GM18873 (cell line): Measurements from ENCODE around the gene MAML3.

Experiments
- ATAC-seq: cut with Tn5 transposase; IDR thresholded peaks from one replicate; pipeline ENCODE4 v1.9.1; 2021; ENCODE audit warnings: mild to moderate bottlenecking, moderate library complexity, moderate number of reproducible peaks; ENCODE audit not compliant: unreplicated experiment, low FRiP score

Gene MAML3

DNA sequence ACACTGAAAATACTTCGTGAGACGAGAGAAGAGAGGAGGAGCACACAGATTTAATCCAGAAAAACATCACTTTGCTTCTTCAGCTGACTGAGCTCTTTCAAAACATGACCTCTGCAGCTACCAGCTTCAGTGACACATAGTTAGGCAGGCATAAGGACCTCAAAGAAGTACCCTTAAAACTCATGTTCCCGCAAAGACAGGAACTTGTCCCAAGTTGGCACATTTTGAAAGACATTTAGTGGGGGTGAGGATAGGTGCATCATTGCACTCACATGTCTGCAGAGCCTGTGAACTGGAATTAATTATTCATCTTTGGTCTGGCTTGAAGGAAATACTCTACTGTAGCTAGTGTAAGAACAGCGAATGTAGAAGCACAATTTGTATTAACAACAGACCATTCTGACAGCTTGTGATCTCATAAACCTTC is 266.6 kb downstream of the MAML3 start:
- no peak for ATAC-seq

DNA sequence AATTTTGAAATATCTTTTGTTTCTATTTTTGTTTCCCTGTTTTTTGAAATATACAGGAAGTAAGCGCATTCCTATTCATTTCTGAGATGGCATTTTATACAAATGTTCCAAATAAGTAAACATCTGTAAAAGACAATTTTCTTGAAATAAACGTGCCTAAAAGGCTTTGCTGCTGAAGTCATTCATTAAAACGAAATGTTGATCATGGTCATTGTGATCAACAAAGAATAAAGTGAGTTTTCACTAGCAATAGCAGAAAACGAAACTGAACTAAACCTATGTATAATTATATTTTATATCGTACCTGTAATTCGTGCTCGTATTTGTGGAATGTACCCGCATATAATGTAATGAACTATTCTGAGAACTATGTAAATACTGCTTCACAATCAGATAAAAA is 267.2 kb downstream of the MAML3 start:
- no peak for ATAC-seq

DNA sequence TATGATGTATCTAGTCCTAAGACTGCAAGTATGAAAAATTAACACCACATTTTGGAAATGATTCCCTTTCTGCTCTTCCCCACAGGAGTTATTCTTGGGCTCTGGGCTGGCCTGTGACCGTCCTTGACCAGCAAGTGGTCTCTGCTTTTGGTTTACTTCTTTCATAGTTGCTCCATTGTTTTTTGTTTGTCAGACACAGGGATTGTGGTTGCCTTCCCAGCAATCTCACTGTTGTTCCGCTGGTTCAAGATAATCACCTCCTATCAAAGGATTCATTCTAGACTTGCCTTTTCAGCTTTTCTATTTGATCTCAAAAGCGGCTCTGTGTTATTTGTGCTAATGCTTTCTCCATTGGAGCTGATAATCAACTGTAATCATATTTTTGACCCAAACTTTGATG is 269.5 kb downstream of the MAML3 start:
- no peak for ATAC-seq

DNA sequence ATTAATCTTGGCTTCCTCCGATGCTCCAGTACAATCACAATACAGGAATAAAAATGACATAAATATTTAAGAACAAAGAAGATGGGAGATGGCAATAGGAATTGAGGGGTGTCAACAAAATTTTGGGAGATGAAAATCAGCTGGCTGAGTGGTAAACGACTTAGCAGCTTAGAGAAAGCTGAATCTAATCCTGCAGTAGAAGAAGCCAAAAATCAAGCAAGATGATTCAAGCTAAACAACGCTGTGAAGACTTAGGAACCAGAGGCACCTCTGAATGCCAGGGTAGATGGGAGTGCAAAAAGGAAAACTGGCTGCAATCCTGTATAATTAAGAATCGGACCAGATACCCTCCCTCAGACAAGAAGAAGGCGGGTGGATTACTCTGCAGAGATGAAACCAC is 273.1 kb downstream of the MAML3 start:
- ATAC-seq, result no peak

DNA sequence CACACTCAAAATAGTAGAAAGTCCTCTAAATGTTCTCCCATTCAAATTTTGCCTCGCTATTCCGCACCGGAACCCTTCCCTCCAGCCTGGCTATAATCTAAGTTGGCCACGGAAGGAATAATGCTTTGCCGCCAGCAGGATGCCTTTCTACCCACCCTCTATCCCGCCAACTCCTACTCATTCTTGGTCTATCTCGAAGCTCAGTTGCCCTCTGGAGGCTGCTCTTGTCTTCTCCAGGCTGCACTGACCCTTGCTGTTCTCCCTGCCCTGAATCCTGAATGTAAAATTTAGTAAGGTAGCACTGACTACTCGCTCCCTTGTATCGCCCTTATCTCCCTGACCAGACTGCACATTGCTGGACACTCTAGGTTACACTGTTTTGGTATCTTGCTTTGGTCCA is 275.9 kb downstream of the MAML3 start:
- no peak for ATAC-seq

DNA sequence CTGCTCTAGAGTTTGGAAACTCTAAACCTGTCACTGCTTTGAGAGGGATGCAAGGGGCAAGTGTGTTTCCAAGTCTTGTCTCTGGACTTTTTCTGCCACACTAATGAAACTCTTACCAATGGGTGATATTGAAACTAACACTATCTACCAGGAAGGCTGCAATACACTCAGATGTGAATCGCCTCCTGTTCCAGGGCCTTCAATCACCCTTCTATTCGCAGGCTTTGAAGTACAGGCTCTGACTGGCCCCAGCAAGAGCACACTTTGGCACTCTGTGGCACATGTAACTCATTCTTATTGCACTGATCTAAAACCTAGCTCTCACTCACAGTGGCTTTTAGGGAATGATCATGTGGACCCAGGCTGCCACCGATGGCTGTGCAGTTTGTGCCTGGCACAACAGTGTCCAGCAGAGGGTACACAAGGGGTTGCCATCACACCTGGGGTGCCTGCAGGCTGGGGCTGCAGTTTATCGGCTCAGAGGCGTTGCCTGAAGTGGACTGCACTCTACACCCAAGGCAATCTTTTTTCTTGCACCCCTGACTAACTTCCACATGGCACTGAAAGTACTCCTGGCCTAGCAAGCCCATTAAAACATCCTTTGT is 277.5 kb downstream of the MAML3 start:
- no peak for ATAC-seq

DNA sequence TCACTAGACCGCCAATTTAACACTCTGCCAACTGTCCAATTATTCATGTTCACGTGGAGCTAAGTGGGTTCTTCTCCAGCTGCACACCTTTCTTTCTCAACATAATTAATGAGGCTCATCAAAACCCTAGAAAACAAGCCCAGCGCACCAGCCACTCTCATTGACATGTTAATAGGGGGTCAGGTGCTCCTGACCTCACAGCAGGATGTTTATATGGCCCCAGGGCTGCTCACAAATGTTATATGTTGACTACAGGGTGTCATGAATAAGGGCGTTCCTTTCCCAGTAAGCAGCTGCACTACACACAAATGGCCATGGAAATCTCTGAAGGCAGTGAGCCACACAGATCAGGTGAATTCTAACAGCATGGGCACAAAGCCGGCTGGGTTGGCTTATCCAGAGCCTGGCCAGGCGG is 278.6 kb downstream of the MAML3 start:
- ATAC-seq, result no peak

DNA sequence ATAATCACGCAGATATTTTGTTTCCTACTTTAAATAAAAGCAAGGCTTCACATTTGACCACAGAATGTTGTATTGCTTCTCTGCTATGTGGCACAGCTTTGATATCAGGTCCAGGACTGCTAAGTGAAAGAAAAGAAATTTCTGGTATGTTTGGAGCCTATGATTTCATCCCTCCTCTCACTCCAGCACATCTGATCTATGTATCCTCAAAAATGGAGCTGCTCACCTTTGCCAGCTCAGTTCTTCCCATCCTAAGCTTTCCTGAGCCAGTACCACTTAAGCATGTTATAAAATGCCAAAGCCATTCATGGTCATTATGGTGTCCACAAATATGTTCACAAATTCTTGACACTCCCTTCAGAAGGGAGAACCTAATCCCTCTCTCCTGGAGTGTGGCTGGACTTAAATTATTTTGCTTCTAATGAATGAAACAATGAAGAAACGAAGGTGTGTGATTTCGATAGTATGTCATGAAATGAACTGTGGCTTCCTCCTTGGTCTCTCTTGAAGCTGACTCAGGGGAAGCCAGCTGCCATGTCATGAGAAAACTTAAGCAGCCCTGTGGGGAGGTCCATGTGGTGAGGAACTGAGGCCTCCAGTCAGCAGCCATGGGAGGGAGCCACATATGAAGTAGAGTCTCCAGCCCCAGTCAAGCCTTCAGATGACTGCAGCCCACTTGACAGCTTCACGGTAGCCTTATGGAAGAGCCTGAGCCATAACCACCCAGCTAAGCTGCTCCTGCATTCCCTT is 280.7 kb downstream of the MAML3 start:
- ATAC-seq, result no peak

DNA sequence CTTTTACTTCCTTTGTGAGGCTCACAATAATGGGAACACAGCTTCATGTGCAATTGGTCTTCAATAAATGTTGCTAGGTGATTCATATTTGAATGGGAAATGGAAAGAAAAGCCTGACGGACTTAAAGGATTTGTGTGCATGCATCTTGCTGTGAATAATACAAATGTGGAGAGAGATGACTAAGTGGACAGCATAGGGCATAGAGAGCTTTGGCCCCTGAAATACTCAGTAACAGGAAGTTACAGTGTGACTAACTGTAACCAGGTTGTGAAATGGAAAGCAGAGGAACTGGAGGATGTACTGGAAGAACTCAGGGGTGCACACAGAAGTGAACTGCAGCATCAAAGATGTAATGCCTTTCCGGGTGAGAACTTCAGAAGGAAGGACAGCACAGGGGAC is 281.7 kb downstream of the MAML3 start:
- ATAC-seq, result no peak

DNA sequence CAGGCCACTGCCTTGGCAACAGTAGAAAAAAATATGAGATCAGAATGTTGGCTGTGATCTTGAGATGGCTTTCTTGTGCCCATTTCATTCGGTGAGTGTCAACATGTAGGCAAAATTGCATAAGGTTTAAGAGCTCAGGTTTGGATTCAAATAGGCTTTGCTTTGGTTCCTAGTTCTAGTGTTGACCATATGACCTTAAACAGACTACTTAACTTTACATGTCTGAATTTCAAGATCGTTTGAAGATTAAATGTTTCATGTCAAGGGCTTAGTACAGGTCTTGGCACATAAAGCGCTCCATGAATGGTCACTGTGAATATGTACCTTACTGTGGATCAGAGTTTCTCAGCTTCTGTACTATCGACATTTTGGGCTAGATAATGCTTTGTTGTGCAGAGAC is 284.2 kb downstream of the MAML3 start:
- ATAC-seq, result no peak

DNA sequence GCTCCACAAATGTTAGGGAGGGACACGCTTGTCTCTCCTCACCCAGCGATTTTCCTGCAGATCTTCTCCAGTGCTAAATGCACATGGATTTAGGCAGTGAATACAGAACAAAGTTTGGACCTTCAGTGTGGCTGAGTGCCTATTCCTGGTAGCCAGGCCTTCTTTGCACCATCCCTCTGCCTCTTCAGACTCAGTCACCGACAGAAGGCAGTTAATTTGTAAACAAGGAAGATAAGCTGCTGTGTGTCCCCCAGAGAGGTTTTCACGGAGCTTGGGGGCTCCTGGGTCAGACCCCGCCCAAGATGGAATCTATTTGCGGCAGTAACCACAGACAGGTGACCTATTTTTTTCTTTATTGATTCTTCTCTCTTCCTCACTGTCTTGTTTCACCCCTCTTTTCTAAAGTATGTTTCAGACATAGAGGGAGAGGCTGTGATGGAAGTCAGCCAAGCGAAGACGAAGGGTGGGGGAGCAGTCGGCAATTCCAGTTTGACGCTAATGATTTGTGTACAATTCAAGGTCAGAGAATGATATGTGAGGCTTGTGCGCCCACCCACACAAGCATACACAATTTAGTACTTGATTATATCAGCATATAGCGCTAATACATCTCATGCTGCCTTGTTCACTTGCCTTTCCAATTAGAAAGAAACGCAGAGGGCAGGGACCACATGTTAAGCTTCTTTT is 287.6 kb downstream of the MAML3 start:
- ATAC-seq, result no peak

DNA sequence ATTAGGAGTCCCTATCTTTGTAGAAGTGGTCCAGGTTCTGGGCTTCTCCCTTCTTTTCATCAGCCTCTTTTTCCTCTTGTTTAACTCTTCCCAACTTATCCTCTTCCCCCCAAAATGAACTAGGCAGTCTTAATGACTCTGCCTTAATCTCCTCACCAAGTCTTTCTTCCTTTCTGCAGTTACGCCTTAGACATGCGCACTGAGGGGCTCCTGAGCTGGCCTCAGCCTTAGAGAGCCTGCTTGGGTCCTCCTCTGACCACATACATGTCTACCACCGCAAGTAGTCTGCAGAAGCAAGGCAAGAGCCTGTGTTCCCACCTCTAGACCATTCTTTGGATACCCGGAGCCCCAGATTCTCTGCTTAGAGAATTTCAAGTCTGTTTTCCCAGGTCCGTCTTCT is 288.4 kb downstream of the MAML3 start:
- ATAC-seq, result no peak

DNA sequence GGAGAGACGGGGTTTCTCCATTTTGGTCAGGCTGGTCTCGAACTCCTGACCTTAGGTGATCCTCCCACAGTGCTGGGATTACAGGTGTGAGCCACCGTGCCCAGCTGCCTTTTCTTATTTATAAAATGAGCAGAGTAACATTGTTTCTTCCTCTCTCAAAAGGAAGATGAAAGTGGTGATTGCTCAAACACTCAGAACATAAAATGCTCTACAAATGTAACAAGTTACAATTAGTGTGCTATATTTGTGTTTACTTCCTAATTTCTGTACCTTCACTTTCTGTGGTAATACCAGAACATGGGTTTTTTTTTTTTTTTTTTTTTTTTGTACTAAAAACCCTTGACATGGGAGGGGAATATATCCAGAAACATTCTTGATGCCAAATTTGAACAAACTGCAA is 290.5 kb downstream of the MAML3 start:
- ATAC-seq, result no peak

DNA sequence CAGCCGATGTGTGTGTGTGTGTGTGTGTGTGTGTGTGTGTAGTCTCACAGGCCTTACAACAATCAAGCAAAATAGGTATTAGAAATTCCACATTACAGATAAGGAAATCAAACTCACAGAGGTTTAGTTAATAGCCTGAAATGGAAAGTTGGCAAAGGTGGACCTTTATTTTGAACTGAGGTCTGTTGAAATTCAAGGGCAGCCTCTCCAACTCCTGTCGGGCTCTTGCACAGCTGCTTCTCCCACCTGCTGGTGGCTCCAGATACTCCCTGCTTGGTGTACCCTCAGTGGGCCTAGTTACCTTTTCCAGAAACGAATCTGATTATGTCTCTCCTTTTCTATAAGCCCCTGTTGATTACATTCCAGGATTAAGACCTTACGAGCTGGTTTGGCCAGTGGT is 292.5 kb downstream of the MAML3 start:
- no peak for ATAC-seq

DNA sequence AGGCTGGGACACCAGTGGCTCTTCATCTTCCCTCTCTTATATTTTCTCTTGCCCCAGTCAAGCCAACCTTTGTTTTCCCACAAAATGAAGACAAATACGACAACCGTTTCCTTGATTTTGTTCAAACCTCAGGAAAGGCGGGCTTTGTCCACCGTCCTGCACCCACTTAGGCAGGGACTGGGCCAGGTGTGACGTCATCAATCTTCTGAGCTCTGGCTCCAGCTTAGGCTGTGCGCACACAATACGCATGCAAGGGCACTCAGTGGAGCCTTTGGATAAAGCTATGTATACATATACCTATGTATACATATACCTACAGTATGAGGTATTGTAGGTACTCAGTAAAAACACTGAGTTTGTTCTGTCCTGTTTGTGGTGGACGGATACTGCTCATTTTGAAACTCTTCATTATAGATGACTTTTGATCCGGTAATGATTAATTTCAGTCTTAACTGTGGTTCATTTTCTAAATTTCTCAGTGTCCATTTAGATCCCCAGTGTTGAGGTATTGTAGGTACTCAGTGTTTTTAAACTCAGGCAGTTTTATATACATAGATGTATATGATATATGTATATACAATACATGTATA is 293.5 kb downstream of the MAML3 start:
- no peak for ATAC-seq

DNA sequence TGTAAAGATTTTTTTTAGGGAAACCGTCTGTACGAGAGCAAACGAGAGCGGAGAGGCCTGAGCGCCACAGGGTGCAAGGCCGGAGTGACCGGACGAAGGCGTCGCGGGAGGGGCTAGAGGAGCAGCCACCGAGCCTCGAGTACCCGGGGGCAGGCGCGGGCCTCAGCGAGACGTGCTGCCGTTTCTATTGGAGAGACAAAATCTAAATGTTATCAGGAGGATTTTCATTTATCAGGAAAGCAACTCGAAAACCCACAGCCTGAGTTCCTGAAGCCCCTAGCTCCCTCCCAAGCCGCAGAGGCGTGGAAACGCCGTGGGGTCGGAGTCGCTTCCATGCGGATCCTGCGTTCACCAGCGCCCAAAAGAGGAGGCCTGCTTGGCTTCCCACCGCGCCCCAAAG is 294.1 kb downstream of the MAML3 start:
- no peak for ATAC-seq

DNA sequence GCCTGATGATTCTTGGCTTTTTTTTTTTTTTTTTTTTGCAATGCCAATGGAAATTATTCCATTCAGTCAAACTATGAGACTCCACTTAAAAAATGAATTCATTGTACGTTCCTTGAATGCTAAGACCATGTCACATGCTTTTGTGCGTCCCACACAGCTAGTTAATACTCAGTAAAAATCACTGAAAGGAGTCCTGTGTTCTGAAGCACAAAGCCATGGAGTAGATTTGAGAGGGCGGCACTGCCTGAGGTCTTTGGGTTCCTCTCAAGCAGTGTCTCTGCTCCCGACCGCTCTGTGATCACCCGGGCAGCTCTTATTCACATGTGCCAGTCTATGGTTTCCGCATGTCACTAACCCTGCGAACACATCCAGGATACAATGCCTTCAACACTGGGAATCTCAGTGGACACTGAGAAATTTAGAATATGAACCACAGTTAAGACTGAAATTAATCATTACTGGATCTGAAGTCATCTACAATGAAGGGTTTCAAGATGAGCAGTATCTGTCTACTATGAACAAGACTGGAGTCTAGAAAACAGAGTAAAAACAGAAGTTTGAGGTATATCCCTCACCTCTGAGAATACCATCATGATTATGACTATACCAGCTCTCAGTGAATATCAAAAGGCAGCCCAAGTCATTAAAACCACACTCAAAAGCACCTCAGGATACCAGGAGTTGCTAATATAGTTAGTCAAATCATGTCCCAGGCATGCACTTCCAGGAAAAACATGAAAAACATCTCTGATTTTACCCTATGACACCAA is 295.4 kb downstream of the MAML3 start:
- peak; percentile 98 for ATAC-seq

DNA sequence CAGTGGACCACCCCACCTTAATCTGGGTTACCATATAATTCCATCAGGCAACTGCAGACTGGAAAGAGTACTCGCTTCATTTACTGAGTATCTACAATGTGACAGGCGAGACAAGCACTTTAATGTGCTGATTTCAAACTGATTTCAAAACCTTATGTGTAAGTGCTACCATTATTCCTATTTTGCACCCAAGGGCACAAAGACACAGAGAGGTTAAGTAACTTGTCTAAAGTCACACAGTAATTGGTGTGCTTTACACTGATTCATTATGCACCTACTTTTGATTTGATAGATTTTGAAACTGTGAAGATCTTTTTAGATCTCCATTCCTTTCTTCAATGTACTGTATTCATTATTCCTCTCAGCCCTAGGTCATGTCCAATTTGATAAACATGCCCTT is 296.0 kb downstream of the MAML3 start:
- ATAC-seq, result no peak

DNA sequence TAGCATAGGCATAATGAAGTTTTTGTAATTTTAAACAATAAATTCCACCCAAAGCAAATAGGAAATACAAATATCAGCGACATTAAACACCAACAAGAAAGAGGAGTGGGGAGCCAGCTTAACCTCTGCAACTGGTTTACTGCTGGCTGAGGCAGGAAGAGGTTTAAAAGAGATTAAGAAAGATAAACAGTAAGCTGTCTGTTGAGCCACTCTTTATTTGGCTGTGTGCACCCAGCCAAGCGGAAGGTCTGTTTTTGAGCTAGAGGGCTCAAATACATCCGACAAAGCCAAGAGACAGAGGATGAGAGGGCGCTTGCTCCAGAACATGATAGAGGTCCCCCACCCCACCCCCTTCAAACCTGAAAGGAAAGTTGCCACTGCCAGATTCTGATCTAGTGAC is 297.0 kb downstream of the MAML3 start:
- ATAC-seq, result no peak

DNA sequence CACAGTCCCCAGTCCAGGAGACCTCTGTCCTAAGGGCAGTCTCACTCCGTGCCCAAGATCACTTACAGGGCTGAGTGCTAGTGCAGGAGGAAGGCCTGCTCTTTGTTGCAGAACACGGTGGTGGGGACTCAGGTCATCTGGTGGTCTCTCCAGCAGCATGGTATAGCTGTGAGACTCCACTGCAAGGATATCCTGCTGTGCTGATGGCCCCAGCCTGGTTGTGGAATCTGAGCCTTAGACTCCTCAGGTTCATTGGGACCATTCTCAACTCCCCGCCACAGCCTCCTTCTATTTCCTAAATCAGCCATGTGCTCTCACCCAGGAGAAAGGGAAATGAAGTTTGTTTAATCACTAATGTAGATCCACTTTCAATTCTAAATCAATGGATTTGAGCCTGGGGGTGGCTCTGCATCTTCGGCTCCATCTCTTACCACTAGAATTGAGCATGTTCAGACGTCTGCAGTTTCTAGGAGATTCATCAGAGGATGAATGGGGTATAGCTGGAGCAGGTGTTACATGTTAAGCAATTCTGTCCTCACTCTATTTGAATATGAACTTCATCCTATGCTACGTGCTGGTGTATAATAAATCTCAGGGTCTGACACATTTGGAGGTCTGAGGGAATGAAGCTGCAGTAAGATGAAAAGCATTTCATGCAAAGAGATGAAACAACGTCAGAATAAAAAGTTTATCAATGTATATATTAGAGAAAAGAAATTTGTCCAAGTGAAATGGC is 299.1 kb downstream of the MAML3 start:
- ATAC-seq, result no peak
